KOPT-K1 (cell line): ENCODE measurements around the gene NSG2.
"Not testable (repeated sequence)": the region's sequence is repeated elsewhere in the genome, so short reads cannot be mapped to it uniquely, and the experiment has no call there.

Experiments used
- H3K27ac ChIP-seq: fragments of 200-600 bp; sonication (generic); 2 replicates; pipeline ENCODE4 v1.5.1; 2016; ENCODE audit warnings: antibody characterized with exemption, mild to moderate bottlenecking, low read depth, low read length; ENCODE audit not compliant: poor library complexity, severe bottlenecking
- H3K36me3 ChIP-seq: fragments of 200-600 bp; sonication (generic); 2 replicates; pipeline ENCODE4 v1.5.1; 2017; ENCODE audit warnings: antibody characterized with exemption, mild to moderate bottlenecking, low read length, moderate library complexity; ENCODE audit not compliant: insufficient read depth
- H3K9me3 ChIP-seq: fragments of 200-600 bp; sonication (generic); 2 replicates; pipeline ENCODE4 v1.5.1; 2017; ENCODE audit warnings: antibody characterized with exemption, low read length, mild to moderate bottlenecking; ENCODE audit not compliant: insufficient read depth, poor library complexity, severe bottlenecking

NSG2 gene

DNA sequence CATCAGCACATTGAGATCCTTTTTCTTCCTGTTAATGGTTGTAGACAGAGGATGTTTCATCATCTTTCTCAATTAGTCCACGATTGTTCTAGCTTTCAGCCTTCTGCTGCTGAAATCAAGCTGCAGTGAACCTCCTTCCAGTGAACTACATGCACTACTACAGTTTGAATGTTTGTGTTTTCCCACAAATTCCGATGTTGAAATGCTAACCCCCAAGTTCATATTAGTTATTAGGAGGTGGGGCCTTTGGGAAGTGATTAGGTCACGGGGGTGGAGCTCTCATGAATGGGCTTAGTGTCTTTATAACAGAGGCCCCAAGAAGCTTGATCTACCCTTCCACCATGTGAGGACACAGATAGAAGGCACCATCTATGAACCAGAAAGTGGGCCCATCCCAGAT is 32.9 kb downstream of the NSG2 start:
- Histone ChIP-seq H3K36me3 (no peaks in the 10 kb centered on the region), H3K27ac (no peak overlapping the region), H3K9me3 (no peaks in the 10 kb centered on the region)

DNA sequence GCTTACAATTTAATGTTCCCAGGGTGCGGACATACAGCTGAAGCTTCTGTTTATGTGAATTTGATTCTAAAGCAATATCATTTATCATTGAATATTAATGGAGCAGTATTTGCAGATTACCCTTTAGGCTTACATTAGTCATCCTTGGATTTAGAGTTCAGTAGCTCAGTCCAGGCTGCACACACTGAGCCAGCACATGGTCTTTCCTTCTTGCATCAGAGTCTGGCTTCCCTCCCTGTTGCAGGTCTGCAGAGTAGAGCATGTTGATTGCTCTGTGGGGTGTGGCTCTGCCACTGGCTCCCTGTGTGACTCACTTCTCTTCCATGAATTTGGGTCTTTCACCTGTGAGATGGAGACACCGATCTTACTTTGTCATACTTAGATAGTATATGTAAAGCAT is 36.8 kb downstream of the NSG2 start:
- H3K27ac ChIP-seq = no peak overlapping the region
- H3K9me3 ChIP-seq = no peaks in the 10 kb centered on the region
- no peaks in the 10 kb centered on the region for H3K36me3 ChIP-seq

DNA sequence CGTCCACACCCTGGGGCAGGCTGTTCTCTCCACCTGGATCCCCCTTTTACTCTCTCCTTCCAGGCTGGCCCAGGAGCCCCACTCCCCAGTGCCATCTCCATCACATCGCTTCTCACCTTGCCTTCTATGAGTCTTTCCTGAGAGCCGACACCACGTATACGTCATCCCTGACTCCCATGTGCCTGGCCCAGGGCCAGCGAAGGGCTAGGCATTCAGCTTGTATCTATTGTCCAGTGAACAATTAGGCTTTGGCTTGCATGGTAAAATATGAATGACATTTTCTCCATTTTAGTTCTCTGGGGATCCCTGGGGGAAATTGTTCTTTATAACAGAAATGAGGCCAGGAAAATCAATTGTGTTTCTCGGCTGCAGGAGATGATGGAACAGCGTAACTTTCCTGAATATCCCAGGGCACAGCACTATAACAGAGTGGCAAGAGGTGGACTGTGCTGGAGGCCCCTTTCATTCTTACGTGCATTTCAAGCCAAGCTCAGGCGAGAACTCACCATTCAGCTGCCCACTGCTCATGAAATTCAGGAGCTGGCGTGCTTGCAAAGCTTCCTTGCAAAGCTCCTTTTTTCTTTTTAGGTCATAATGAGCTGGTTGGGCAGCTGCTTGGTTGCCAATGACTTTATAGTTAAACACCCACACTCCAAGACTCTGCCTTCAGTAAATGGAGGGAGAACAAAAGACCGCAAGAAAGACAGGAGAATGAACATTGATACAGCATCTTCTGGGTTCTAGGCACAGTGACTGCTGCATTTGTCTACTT is 37.7 kb downstream of the NSG2 start:
- no peaks in the 10 kb centered on the region for H3K36me3 ChIP-seq

DNA sequence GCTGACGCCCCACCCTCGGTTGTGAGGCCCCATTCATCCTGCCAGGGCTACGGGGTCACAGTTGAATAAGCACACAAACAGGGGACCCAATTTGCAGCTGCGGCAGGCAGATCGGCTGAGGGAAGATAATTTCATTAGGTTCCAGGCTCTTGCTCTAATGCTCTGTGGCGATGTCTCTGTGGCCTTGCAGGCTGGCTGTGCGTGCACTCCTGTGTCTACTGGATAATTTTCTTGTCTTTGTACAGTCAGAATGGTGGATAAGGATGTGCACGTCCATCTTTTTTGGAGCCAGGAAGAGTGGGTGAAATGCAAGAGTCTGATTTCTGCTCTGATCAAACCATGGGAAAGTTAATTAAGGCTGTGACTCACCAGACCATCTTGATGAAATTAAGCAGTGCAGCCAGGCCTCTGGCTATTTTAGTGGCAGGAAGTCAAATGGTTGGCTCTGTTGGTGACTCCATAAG is 39.2 kb downstream of the NSG2 start:
- Histone ChIP-seq H3K27ac (no peak overlapping the region), H3K9me3 (no peaks in the 10 kb centered on the region), H3K36me3 (no peaks in the 10 kb centered on the region)

More for the DNA sequence above, 37.7 kb downstream of the NSG2 start:
- H3K27ac ChIP-seq = no peak overlapping the region
- H3K9me3 ChIP-seq = no peaks in the 10 kb centered on the region

DNA sequence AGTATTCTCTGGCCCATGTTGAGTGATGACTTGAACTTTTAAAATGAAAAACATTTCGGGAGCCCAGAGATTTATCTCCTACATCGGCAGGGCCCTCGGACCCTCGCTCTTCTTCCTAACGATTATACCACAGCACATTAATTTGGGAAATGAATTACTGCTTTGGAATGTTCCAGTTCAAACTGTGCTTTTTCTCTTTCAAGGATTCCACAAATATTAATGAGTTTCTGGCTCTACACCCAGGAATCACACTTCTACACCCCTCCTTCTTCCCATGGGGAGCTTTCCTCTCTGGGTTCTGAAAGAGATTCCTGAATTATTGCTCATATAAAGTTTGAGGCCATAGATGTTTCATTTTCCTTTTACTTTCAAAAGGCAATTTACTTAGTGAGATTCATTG is 41.2 kb downstream of the NSG2 start:
- H3K27ac ChIP-seq = no peak overlapping the region
- no peaks in the 10 kb centered on the region for H3K36me3 ChIP-seq
- no peaks in the 10 kb centered on the region for H3K9me3 ChIP-seq

DNA sequence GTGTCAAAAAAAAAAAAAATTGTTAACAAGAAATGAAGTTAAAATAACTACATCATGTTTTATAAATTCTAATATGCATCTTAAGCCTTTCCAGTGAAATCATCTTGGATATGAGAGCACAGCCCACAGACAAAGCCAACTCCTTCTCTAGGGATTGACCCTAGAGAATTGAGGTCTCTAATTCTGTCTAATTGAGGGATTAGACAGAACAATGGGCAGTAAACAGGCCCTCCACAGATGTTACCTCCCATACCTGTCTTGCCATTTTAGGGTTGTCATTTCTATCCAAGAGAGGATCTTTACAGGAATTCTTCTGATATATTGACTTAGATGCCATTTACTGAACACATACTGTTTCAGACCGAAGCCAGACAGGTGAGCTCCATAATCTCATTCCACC is 42.3 kb downstream of the NSG2 start:
- H3K36me3 ChIP-seq = no peaks in the 10 kb centered on the region
- no peak overlapping the region for H3K27ac ChIP-seq
- no peaks in the 10 kb centered on the region for H3K9me3 ChIP-seq

DNA sequence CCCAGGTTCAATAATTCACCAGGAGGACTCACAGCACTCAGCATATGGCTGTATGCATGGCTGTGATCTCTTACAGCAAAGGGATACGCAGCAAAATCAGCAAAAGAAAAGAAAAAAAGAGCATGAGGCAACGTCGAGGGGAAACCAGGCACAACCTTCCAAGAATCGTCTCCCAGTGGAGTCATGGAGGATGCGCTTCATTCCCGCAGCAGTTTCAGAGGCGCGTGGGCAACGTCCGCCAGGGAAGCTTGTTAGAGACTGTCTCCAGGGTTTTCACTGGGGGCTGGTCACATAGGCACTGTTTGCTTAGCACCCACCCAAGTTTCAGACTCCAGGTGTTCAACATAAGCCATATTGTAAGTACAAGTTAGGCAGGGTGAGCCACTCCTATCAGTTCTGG is 44.6 kb downstream of the NSG2 start:
- Histone ChIP-seq H3K9me3 (no peaks in the 10 kb centered on the region), H3K27ac (no peak overlapping the region), H3K36me3 (no peaks in the 10 kb centered on the region)

DNA sequence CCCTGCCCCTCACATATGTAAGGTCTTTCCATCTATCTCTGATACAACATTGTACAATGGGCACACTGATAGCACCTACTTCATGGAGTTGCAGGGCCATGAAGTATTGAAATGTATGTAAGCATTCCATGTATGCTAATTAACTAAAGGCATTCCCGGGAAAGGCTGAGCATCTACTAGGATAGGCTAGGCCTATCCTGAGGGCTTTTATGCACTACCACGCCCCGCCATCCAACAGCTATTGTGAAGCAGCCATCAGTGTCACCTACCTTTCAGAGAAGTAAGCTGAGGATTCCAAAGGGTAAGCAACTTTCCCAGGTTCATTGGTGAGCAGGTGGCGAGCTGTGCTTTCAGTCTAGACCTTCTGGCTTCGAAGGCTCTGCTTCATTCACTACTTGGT is 47.6 kb downstream of the NSG2 start:
- Histone ChIP-seq H3K9me3 (no peaks in the 10 kb centered on the region), H3K27ac (no peak overlapping the region), H3K36me3 (no peaks in the 10 kb centered on the region)

DNA sequence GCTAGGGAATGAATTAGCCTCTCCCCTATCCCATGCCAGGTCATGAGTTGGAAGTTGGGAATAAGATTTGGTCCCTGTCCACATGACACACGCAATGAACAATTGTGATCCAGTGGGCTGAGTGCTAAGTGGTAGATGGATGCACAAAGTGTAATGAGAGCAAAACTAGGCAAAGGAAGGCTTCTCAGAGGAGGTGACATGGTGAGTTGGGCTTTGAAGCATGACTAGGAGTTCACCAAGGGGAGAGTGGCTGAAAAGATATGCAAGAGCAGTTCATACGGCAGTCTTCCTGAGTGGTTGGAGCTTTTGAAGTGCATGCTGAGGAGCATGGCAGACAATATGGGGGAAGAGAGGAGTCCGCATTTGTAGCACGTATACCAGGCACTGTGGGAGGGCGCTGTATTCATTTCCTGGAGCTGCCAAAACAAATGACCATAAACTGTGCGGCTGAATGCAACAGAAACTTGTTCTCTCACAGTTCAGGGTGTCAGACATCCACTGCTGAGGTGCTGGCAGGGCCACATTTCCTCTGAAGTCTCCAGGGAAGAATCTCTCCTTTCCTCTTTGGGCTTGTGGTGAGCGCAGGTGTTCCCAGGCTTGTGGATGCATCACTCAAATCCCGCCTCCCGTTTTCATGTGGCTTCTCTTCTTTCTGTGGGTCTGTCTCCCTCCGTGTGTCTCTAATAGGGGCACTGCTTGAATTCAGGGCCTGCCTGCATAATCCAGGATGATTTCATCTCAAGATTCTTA is 49.5 kb downstream of the NSG2 start:
- Histone ChIP-seq H3K27ac (no peak overlapping the region), H3K36me3 (no peaks in the 10 kb centered on the region), H3K9me3 (no peaks in the 10 kb centered on the region)

DNA sequence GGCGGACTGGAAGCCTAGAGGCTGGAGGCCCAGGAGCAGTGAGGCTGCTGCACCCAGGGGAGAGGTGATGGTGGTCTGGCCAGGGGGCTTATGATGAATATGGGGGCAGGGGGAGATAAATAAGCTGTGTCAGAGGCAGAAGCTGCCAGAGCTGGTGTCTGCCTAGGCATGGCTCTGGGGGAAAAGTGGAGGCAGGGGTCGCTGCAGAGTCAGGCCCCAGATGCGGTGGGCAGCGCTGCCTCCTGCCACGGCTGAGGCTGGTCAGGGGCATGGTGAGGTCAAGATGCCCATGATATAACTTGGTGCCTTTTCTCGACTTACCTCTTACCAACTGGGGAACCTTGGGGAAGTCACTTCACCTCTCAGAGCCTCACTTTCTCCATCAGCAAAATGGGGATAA is 51.1 kb downstream of the NSG2 start:
- H3K36me3 ChIP-seq = no peaks in the 10 kb centered on the region
- no peaks in the 10 kb centered on the region for H3K9me3 ChIP-seq
- no peak overlapping the region for H3K27ac ChIP-seq

DNA sequence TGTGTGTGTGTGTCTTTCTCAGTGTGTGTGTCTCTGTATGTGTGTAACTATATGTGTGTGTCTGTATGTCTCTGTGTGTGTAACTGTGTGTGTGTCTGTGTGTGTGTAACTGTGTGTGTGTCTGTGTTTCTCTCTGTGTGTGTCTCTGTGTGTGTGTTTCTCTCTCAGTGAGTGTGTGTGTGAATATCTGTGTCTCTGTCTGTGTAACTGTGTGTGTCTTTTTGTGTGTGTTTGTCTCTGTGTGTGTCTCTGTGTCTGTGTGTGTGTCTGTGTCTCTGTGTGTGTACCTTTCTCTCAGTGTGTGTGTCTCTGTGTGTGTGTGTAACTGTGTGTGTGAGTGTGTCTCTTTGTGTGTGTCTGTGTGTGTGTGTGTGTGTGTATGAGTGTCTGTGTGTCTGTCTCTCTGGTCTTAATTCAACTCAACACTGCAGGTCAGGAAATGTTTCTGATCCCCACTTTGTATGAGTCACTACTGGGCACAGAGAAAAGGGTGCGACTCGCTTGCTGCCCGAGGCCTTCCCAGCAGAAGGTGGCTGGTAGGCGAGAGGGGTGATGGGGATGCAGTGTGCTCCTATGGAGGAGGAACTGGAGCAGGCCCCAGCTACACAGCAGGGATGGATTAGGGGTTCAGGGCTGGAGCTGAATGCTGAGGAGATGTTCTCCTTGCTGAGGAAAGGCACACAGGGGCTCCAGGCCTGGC is 52.1 kb downstream of the NSG2 start:
- Histone ChIP-seq H3K9me3 (no peaks in the 10 kb centered on the region), H3K27ac (no peak overlapping the region), H3K36me3 (no peaks in the 10 kb centered on the region)

DNA sequence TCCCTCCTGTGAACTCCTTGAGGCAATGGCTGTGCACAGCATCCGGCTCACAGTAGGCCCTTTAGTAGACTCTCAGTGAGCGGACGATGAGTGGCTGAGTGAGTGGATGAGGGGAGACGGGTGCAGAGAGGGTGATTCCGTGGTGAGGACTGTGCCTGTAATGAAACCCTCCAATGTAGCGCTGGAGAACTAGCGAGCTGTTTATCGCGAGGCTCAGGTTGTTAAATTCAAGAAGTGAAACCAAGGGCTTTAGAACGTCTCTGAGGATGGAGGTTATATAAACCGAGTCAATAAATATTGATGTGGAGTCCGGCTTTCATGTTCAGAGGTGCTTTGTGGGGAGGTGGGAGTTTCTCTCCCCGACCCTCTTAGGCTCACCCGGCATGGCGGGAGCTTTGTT is 53.2 kb downstream of the NSG2 start:
- Histone ChIP-seq H3K36me3 (no peaks in the 10 kb centered on the region), H3K27ac (no peak overlapping the region), H3K9me3 (no peaks in the 10 kb centered on the region)

DNA sequence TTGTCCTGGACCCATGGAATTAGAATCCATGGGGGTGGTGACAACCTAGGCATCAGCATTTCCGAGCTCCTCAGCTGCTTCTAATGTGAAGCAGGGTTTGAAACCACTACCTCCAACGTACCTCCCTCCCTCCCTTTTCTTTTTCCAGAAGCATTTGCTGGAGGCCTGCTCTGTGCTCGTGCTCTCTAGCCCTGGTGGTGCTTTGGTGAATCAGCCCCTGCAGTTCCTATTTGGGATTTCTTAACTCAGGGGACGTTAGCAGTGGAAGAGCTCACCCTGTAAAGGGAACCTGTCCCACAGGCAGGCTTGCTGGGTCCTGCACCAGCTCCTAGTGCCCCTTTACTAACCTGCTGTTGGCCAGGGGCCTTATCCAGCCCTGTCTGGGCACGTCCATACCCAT is 55.0 kb downstream of the NSG2 start:
- Histone ChIP-seq H3K36me3 (no peaks in the 10 kb centered on the region), H3K27ac (no peak overlapping the region), H3K9me3 (no peaks in the 10 kb centered on the region)

DNA sequence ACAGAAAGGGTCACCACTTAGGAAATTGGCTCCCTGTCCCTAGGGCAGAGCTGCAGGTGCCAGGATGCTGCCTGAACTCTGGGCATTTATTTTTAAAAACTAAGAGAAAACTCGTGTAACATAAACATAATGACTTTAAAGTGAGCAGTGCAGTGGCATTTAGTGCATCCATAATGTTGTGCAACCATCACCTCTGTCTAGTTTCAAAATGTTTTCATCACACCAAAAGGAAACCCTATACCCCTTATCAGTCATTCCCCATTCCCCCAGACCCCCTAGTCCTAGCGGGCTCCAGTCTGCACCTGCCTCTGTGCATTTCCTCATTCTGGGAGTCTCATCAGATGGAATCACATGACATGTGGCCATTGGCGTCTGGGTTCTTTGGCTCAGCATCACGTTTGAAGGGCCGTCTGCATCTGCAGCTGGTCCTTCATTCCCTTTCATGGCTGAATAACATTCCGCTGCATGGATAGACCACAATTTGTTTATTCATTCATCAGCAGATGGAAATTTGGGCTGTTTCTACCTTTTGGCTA is 55.8 kb downstream of the NSG2 start:
- Histone ChIP-seq H3K27ac (no peak overlapping the region), H3K9me3 (no peaks in the 10 kb centered on the region), H3K36me3 (no peaks in the 10 kb centered on the region)

DNA sequence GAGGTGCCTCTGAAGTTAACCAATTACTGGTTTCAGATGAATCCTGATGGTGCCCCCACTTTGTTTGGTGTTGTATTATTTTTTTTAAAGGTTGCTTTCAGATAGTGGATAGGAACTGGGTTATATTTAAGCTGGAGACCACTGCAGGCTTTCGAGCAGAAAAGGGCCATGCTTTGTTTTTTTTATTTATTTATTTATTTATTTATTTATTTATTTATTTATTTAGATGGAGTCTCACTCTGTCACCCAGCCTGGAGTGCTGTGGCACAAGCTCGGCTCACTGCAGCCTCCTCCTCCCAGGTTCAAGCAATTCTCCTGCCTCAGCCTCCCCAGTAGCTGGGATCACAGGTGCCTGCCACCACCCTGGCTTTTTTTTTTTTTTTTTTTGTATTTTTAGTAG is 57.1 kb downstream of the NSG2 start:
- not testable (repeated sequence) for H3K27ac ChIP-seq, H3K9me3 ChIP-seq, H3K36me3 ChIP-seq
